ENCODE data around the gene MRPL21. TPM values are rescaled to one million over a fixed set of nuclear protein-coding genes. Genes with fewer than 3 reads are reported as not detected.

Gene MRPL21
- total RNA-seq = 10 to 100 TPM; 63.2 to 87.3 TPM

DNA sequence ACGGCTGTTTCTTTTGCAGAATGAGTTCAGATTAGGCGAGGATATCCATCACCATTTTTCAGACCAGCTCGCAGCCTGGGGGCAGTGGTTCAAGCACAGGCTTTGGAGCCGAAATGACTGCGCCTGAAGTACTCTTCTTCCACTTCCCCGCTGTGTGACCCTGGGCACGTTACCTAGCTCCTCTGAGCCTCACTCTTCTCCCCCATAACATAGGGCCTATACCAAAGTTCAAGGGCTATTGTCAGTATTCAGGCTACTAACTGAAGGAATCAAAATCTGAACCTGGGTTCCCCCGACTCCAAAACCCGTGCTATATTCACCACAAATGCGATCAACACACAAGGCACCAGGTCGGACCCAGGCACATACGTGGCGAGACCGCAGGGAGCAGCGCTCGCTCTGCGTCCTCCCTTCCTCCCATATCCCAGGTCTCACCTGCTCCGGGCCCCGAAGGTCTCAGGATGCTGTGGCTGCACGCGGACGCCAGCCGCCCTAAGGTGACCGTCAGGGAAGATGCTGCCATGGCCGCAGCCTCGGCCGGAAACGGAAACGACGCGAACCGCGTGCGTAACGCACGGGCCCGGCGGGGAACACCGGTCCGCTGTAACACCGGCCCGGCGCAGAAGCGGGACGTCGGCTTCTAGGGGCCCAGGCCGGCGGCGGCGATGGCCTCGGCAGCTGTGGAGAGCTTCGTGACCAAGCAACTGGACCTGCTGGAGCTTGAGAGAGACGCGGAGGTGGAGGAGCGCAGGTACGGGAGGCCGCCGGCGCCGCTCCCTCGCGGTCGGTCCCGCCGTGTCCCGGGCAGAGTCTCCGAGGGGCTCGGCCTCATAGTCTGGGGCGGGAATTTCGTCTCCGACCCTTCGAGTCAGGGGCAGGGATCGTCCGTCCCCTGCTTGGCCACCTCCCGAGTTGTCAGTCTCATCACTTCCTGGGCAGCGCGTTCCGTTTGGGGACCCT lies at the start of gene MRPL21, which contains the start of gene IGHMBP2:
Gene MRPL21 (minus strand): TSS at position 545 of the 960 bp plus-strand sequence. CDS start 22 bp downstream, at position 523.
Gene IGHMBP2 (plus strand): TSS at position 604 of the 960 bp plus-strand sequence. CDS start 62 bp downstream, at position 666.
- Histone ChIP-seq H3K4me1 (peaks cover 0 to 35% of the 10 kb centered on the region in 2 donors), H3K4me3 (peak within 1 kb of the TSS; percentile 83 to 89), H3K27me3 (no peaks in the 10 kb centered on the region), H3K27ac (peak within 1 kb of the TSS; percentile 82 to 87), H3K36me3 (peaks cover 26% of the 10 kb centered on the region), H3K9me3 (no peaks in the 10 kb centered on the region)
- DNase-seq (ENCODE audit: low spot score) = peak; percentile 88
- TF ChIP-seq, protein P1, sequence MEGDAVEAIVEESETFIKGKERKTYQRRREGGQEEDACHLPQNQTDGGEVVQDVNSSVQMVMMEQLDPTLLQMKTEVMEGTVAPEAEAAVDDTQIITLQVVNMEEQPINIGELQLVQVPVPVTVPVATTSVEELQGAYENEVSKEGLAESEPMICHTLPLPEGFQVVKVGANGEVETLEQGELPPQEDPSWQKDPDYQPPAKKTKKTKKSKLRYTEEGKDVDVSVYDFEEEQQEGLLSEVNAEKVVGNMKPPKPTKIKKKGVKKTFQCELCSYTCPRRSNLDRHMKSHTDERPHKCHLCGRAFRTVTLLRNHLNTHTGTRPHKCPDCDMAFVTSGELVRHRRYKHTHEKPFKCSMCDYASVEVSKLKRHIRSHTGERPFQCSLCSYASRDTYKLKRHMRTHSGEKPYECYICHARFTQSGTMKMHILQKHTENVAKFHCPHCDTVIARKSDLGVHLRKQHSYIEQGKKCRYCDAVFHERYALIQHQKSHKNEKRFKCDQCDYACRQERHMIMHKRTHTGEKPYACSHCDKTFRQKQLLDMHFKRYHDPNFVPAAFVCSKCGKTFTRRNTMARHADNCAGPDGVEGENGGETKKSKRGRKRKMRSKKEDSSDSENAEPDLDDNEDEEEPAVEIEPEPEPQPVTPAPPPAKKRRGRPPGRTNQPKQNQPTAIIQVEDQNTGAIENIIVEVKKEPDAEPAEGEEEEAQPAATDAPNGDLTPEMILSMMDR (IDR thresholded peaks at IDR 0.05) = peak in 1 of 2 donors; percentile 13

DNA sequence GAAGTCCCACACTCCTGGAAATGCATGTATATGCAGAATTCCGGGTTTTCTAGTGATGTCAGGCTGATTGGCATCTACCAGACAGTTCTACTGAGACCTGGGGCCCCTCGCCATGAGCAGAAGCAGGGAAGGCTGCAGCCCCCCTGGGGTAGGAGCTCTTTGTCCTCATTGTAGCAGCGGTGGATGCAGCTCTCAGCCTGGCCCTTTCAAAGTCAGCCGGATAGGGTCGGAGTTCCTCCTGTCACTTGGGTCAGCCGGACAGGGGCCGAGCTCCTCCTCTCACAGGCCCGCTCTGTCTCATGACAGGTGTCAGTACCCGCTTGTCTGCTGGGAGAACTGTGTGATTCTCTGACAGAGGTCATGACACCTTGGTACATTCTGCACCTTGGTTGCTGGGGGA lies 47.1 kb upstream of the MRPL21 start:
- H3K27me3 ChIP-seq = no peaks in the 10 kb centered on the region
- H3K4me3 ChIP-seq = no peak overlapping the region
- no peak for DNase-seq (ENCODE audit: low spot score)
- H3K27ac ChIP-seq = no peak overlapping the region
- no peaks in the 10 kb centered on the region for H3K36me3 ChIP-seq
- no peaks in the 10 kb centered on the region for H3K9me3 ChIP-seq
- TF ChIP-seq, protein P1 (IDR thresholded peaks at IDR 0.05) = no peak
- peaks cover 0 to 23% of the 10 kb centered on the region in 2 donors for H3K4me1 ChIP-seq

DNA sequence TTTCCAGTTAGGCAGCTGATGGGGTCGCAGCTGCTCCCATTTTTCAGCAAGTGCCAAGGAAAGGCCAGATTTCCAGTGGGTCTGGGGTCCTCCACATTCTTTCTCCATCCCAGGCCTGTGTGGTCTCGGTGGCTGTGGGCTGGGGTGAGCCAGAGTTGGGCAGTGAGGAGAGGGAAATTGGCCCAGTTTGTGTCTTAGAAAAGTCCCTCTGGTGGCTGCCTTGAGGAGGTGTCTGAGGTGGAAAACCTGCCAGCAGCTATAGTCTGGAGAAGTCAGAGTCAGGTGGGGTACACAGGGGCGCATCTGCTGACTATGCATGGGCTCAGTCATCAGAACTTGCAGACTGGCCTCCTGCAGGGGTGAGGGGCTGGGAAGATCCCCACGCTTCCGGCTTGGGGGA lies 46.6 kb upstream of the MRPL21 start:
- Histone ChIP-seq H3K9me3 (no peaks in the 10 kb centered on the region), H3K27me3 (no peaks in the 10 kb centered on the region), H3K4me3 (no peak overlapping the region), H3K27ac (no peak overlapping the region), H3K4me1 (peaks cover 0 to 19% of the 10 kb centered on the region in 2 donors), H3K36me3 (no peaks in the 10 kb centered on the region)
- no peak for DNase-seq (ENCODE audit: low spot score)
- TF ChIP-seq, protein P1 (IDR thresholded peaks at IDR 0.05) = peak in 1 of 2 donors; percentile 10

DNA sequence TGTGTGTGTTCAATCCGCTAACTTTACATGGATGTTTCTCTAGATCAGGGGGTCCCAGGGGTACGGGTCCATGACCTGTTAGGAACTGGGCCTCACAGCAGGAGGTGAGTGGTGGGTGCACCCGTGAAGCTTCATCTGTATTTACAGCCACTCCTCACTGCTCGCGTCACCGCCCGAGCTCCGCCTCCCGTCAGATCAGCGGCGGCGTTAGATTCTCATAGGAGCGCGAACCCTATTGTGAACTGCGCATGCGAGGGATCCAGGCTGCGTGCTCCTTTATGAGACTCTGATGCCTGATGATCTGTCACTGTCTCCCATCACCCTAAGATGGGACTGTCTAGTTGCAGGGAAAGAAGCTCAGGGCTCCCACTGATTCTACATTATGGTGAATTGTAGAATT lies 45.3 kb upstream of the MRPL21 start:
- Histone ChIP-seq H3K27ac (no peak overlapping the region), H3K4me1 (peaks cover 0 to 14% of the 10 kb centered on the region in 2 donors), H3K4me3 (no peak overlapping the region), H3K36me3 (no peaks in the 10 kb centered on the region), H3K27me3 (no peaks in the 10 kb centered on the region), H3K9me3 (no peaks in the 10 kb centered on the region)
- TF ChIP-seq, protein P1 (IDR thresholded peaks at IDR 0.05) = no peak
- DNase-seq (ENCODE audit: low spot score) = no peak

DNA sequence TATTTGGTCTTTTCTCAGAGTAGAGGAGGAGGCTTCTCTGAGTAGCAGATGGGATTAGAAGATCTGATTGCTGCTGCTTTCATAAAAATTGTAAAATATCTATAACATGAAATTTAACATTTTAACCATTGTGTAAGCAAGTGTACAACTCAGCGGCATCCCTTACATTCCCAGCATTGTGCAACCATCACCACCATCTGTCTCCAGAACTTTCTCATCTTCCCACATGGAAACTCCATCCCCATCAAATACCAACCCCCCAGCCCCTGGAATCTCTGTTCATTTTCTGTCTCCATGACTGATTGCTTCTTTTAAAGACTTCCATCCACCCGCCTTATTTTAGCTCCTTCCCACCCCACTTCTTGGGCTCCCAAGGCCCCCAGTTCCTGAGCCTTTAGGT lies 44.9 kb upstream of the MRPL21 start:
- no peak overlapping the region for H3K27ac ChIP-seq

More for the DNA sequence above, 44.9 kb upstream of the MRPL21 start:
- DNase-seq (ENCODE audit: low spot score) = no peak
- no peaks in the 10 kb centered on the region for H3K36me3 ChIP-seq
- H3K4me3 ChIP-seq = no peak overlapping the region
- H3K9me3 ChIP-seq = no peaks in the 10 kb centered on the region
- no peaks in the 10 kb centered on the region for H3K27me3 ChIP-seq
- peaks cover 0 to 14% of the 10 kb centered on the region in 2 donors for H3K4me1 ChIP-seq
- TF ChIP-seq, protein P1 (IDR thresholded peaks at IDR 0.05) = no peak
